Renal pelvis (tissue), 4 donors: ENCODE data around the gene ITGB7. TPM values are rescaled to one million over a fixed set of nuclear protein-coding genes. Genes with fewer than 3 reads are reported as not detected.

Experiments used
- DNase-seq: peaks from one replicate; pipeline ENCODE4 v3.0.0-alpha.2; 2013
- polyA plus RNA-seq, 3 donors: library from polyadenylated mRNA; unstranded; fragments of 120-200 nt; gene quantifications; one replicate each; pipeline ENCODE4 v1.2.1, GENCODE V29; 2013; ENCODE audit not compliant: insufficient read length in 3 of 3

ITGB7 gene
- polyA plus RNA-seq, 3 donors: 1.7 to 1.9 (median 1.7) TPM

DNA sequence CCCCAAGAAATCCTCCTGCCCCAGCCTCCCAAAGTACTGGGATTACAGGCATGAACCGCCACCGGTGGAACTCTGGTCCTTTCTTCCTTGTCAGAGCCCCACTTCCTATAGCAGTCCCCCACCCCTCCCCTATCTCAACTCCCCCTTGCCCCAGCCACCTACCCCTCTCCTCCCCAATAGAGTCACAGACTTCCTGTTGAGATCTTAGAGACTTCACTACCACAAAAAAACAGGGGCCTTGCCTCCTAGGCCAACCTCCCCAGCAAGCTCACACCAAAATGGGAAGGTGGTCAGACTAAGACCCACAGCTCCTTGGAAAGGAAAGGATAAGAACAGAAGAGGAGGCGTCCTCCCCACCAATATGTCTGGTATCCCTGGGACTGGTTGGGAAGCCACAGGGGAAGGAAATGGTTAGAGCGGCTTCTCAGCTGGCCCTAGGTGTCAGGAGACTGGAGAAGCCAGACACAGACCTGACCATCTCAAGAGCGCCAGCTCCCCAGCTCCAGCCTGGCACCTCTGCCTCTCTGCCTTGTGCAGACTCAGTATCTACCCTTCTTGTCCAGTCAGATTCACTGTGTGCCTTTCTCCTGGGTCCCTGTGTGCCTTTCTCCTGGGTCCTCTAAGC, 8.5 kb downstream of the ITGB7 start:
- DNase-seq: no peak

GRCh38 chr12:53197011-53197640, 9.9 kb downstream of the ITGB7 start:
- no peak for DNase-seq

DNA sequence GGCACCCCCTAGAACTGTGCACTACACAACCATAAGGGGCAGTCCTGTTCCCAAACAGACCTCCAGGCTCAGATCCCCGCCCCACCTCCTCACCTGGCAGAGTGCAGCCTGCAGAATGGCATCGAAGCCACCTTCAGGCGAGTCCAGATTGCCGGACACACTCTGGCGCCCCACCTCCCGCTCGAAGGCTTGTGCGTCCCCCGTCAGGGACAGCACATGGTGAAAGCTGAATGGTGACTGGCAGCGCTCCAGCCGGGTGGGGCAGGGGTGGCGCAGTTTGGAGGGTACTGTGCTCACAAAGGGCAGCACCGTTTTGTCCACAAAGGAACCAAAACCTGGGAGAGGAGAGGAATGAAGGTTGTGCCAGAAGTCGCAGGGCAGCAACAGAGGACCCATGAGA, 10.6 kb downstream of the ITGB7 start:
- no peak for DNase-seq

DNA sequence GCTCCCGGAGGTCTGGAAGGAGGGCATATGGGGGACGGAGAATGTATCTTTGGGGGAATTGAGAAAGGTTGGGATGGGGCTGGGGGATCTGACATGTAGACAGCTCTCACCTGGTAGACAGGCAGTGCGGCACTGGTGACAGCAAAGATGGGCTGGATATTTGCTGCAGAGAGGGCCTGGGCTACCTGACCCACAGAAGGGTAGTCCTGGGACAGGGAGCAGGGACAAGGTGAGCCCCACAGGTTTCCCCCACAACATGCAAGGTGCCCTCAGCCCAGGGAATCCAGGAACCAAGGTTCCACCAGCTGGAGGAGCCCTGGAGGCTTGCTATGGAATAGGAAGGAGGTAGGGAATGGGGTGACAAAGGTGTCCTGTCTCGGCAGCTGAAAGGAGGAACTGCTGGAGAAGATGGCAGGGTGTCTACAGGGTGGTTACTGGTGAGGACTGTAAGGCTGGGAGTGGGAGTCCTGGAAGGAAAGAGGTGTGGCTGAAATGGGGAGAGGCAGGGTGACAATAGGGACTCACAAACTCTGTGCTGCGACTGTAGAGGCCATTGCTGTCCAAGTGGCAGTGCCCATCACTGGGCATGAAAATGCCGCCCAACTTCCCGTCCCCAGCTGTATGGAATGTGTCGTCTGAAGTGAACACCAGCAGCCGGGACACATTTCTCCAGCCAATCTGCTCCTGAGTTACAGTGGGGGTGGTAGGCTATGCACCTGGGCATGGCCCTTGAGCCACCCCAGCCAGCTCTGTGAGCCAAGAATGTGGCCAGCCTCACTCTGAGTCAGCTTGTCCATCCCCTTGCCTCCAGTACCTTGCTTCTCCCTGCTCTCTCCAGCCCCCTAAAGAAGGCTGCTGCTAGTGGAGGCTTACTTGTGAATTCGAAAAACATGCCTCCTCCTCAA, 11.3 kb downstream of the ITGB7 start:
- no peak for DNase-seq

- DNase-seq: no peak
Measured at GRCh38 chr12:53194973-53195372, 12.1 kb downstream of the ITGB7 start.

GRCh38 chr12:53193985-53194716, 12.9 kb downstream of the ITGB7 start:
- DNase-seq: no peak

GRCh38 chr12:53193040-53193439, 14.0 kb downstream of the ITGB7 start:
- no peak for DNase-seq

DNA sequence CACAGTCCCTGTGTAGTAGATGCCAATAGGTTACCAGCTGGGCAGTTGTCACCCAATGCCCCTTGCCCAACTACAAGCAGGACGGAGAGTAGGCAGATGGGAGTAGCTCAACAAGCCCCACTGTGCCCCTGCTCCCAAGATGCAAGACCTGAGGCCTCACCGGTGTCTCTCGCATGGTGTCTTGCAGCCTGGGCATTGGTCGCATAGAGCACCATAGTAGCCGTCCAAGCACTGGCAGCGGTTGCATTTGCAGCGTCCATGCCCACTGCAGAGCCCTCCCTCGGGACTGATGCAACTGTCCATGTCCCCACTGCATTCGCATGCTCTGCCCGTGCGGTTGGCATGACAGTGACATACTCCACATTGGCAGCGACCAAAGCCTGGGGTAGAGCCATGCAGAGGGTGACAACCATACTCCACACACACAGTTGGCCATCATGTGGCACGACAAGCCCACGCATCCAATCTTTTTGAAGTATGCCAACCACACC, 14.5 kb downstream of the ITGB7 start:
- DNase-seq: no peak

DNA sequence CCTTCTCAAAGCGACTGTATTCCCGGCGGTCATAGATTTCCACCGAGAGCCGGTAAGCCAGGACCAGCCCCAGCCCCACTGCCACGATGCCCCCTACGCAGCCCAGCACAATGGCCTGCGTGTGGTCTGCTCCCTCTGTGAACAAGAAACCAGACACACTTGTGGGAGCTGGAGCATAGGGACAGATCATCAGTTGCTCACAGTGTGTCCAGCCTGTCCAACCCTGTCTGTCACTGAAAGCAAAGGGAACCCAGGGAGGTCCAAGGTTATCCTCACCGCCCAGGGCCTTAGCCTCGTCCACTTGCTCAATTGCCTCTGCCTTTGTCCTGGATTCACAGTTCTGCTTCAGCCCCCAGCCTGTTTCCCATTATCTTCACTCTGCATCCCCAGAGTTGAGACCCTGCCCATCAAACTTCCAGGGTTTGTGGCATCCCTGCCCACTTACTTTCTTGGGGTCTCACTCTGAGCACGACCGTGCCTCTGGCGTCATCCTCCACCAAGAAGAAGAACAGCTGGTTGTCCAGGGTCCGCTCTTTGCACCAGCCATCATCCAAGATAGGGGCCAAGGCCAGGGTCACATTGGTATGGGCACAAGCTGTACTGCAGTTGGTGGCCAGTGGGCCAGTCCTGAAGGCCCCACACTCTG, 15.0 kb downstream of the ITGB7 start:
- no peak for DNase-seq

- no peak for DNase-seq
Measured at GRCh38 chr12:53191096-53191884, 15.8 kb downstream of the ITGB7 start.

DNA sequence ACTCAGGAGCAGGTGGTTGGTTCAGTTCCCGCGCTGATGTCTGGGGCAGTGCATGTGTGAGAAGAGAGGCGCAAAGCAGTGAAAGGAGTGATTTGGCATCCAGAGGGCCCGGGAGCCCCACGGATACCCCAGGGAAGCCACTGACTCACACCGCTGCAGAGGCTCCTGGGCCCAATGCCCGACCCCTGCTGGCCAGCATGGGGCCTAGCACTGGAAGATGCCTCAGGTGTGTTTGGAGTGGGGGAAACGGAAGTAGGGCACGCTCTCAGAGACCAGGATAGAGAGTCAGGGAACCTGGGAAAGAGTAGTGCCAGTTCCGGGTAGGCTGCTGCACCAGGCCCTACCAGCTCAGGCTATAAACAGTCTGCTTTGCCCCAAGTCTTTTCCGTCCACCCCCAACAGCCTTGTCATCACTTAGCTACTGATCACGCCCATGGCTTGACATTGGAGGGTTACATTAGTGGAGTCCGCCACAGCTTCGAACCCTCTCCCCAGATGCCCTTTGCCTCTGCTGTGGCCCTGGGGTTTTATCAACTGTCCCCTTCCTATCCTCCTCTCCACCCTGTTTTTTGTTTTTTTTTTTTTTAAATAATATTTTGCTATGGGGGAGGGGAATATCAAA, 16.8 kb downstream of the ITGB7 start:
- DNase-seq: no peak

GRCh38 chr12:53187145-53187899, 19.7 kb downstream of the ITGB7 start:
- no peak for DNase-seq

GRCh38 chr12:53186745-53187144, 20.3 kb downstream of the ITGB7 start:
- no peak for DNase-seq

DNA sequence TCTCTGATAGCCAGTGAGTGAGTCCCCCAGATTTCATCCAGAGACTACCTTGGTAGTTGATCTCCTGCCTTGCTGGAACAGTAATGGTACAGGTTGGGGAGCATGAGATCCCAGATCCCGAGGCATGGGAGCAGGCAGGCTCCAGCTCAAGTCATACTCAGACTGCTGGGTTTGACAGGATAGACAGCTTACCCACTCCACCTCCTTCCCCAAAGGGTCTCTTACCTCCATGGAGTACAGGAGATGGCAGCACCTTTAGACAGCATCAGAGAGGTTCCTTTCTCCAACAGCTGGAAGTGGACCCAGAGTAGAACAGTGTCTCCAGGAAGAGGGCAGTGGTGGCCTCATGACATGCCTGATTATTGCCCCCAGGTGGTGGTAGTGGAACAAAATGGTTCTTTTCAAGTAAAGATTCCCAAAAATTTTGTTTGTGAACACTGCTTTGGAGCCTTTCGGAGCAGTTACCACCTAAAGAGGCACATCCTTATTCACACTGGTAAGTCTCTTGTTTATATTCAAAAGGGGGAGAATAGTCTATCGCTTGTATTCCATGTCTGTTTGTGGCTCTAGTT, 21.4 kb downstream of the ITGB7 start:
- DNase-seq: no peak

DNA sequence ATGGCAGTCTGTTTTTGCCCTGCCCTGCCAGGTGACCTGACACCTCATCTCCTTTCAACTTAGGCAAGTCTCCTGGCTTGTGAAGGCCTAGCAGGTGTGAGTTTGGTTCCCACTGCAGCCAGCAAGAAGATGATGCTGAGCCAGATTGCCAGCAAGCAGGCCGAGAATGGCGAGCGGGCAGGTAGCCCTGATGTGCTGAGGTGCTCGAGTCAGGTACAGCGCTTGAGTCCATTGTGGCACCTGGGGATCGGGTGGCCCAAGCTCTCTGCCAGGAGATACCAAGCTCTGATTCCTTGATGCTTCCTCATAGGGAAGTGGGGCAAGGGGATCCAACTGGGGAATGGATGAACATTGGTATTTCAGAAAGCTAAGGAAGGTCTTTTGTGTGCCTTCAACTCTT, 22.2 kb downstream of the ITGB7 start:
- DNase-seq: no peak

- DNase-seq: no peak
Measured at GRCh38 chr12:53182903-53183302, 24.1 kb downstream of the ITGB7 start.

- no peak for DNase-seq
Measured at GRCh38 chr12:53181935-53182334, 25.1 kb downstream of the ITGB7 start.

DNA sequence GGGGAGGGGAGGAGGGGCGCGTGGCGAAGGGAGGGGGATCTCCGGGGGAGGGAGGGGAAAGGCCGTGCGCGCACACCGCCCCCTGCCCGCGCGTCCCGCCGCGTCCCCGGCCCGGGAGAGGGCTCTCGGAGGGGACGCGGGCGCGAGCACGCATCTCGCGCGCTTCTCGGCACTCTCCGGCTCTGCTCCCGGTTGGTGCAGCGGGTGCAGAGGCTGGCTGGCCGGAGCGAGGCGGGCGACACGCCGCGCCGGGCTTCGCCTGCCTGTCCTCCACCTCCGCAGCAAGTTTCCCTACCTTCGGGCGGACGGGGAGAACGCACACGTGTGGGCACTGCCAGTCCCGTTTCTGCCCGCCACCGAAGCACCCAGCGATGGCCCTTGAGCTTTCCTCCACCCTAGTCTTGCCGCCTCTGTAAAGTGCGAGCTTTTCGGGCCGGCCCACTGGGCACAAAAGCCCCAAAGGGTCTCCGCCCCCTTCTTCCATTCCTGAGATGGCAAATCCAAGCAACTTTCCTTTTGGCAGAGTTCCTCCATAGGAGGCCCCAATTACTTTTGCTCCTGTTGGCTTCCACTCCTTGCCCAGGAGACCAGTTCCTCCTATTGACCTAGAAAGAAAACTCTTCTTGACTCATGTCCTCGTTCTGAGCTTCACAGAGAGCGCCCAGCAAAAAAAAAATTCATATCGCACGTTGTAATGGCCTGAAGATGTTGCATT, 26.0 kb downstream of the ITGB7 start:
- DNase-seq: peak; percentile 81
